Measurements from ENCODE around the gene RPL14. TPM values are rescaled to one million over a fixed set of nuclear protein-coding genes. Genes with fewer than 3 reads are reported as not detected.

RPL14 gene
- total RNA-seq, 1 experiment from 2014 or later = 624 TPM

GRCh38 chr3:40464339-40465110, 7.4 kb downstream of the RPL14 start:
- H3F3A ChIP-seq (ENCODE audit: low read length, unreplicated experiment) = peaks cover 27% of the 10 kb centered on the region
- H2AFZ ChIP-seq (ENCODE audit: low read length) = no peak overlapping the region
- H4K20me1 ChIP-seq (ENCODE audit: low read length) = peaks cover 31% of the 10 kb centered on the region
- H3K27ac ChIP-seq (ENCODE audit: low read length) = no peak overlapping the region
- no peak overlapping the region for H3K9ac ChIP-seq (ENCODE audit: low read length)
- ChIA-PET CTCF (no interaction called here), POLR2A (ENCODE audit: unreplicated experiment) (no interaction called here)
- no peak for ATAC-seq
- no peaks in the 10 kb centered on the region for H3K9me3 ChIP-seq (ENCODE audit: low read length)
- no TSS peak for BruUV-seq (replicated peaks)
- no peaks in the 10 kb centered on the region for H3K9me2 ChIP-seq (replicated peaks; ENCODE audit: low read length)
- TF ChIP-seq EZH2 (IDR thresholded peaks at IDR 0.05; ENCODE audit: low read length, unreplicated experiment) = no peak
- no peak for TF ChIP-seq EZH2phosphoT487 (IDR thresholded peaks at IDR 0.05; ENCODE audit: borderline replicate concordance, low read length)
- no peak for TF ChIP-seq CTCF (conservative IDR thresholded peaks at IDR 0.05; ENCODE audit: low read depth, low read length)
- peaks cover 43% of the 10 kb centered on the region for H3K36me3 ChIP-seq (ENCODE audit: low read depth, low read length)
- no peaks in the 10 kb centered on the region for H3K27me3 ChIP-seq (ENCODE audit: low read length)
- no peak overlapping the region for H3K4me2 ChIP-seq (ENCODE audit: low read length)
- H3K79me2 ChIP-seq (ENCODE audit: low read length) = peaks cover 16% of the 10 kb centered on the region
- DNase-seq = no peak
- intact Hi-C loops (cut with micrococcal nuclease) = no loop called here
- no peak overlapping the region for H3K4me3 ChIP-seq (ENCODE audit: low read length)
- H3K4me1 ChIP-seq (ENCODE audit: insufficient read depth, low read length) = peaks cover 8% of the 10 kb centered on the region; the same call in 1 of the 2 replicates

GRCh38 chr3:40465111-40465407, 7.9 kb downstream of the RPL14 start:
- DNase-seq (no peak), ATAC-seq (no peak)
- intact Hi-C loops (cut with micrococcal nuclease) = no loop called here
- no peak overlapping the region for H3K4me3 ChIP-seq (ENCODE audit: low read length)
- H3F3A ChIP-seq (ENCODE audit: low read length, unreplicated experiment) = peaks cover 25% of the 10 kb centered on the region
- peaks cover 12% of the 10 kb centered on the region for H3K79me2 ChIP-seq (ENCODE audit: low read length)
- no peaks in the 10 kb centered on the region for H3K9me3 ChIP-seq (ENCODE audit: low read length)
- H3K36me3 ChIP-seq (ENCODE audit: low read depth, low read length) = peaks cover 39% of the 10 kb centered on the region
- BruUV-seq (replicated peaks) = no TSS peak
- H3K9me2 ChIP-seq (replicated peaks; ENCODE audit: low read length) = no peaks in the 10 kb centered on the region
- CTCF ChIA-PET = no interaction called here
- H3K4me2 ChIP-seq (ENCODE audit: low read length) = no peak overlapping the region
- peaks cover 3% of the 10 kb centered on the region; the same call in 1 of the 2 replicates for H3K4me1 ChIP-seq (ENCODE audit: insufficient read depth, low read length)
- H2AFZ ChIP-seq (ENCODE audit: low read length) = no peak overlapping the region
- POLR2A ChIA-PET (ENCODE audit: unreplicated experiment) = no interaction called here
- H3K27me3 ChIP-seq (ENCODE audit: low read length) = no peaks in the 10 kb centered on the region
- peaks cover 26% of the 10 kb centered on the region for H4K20me1 ChIP-seq (ENCODE audit: low read length)
- no peak overlapping the region for H3K27ac ChIP-seq (ENCODE audit: low read length)
- no peak for TF ChIP-seq EZH2phosphoT487 (IDR thresholded peaks at IDR 0.05; ENCODE audit: borderline replicate concordance, low read length)
- no peak for TF ChIP-seq CTCF (conservative IDR thresholded peaks at IDR 0.05; ENCODE audit: low read depth, low read length)
- TF ChIP-seq EZH2 (IDR thresholded peaks at IDR 0.05; ENCODE audit: low read length, unreplicated experiment) = no peak
- H3K9ac ChIP-seq (ENCODE audit: low read length) = no peak overlapping the region

GRCh38 chr3:40465456-40465855, 8.3 kb downstream of the RPL14 start:
- ATAC-seq (peak; percentile 16), DNase-seq (no peak)
- H3F3A ChIP-seq (ENCODE audit: low read length, unreplicated experiment) = peaks cover 23% of the 10 kb centered on the region
- H3K27ac ChIP-seq (ENCODE audit: low read length) = no peak overlapping the region
- H3K9me2 ChIP-seq (replicated peaks; ENCODE audit: low read length) = no peaks in the 10 kb centered on the region
- no TSS peak for BruUV-seq (replicated peaks)
- POLR2A ChIA-PET (ENCODE audit: unreplicated experiment) = interaction anchor here (0.6 kb wide), 1 partner anchor 32 kb away, joined by 5 read pairs; no protein-coding TSS in a partner anchor
- no peak overlapping the region for H3K9ac ChIP-seq (ENCODE audit: low read length)
- H3K4me1 ChIP-seq (ENCODE audit: insufficient read depth, low read length) = no peaks in the 10 kb centered on the region
- no peak overlapping the region for H3K4me3 ChIP-seq (ENCODE audit: low read length)
- peaks cover 22% of the 10 kb centered on the region for H4K20me1 ChIP-seq (ENCODE audit: low read length)
- peaks cover 35% of the 10 kb centered on the region for H3K36me3 ChIP-seq (ENCODE audit: low read depth, low read length)
- H2AFZ ChIP-seq (ENCODE audit: low read length) = no peak overlapping the region
- TF ChIP-seq EZH2phosphoT487 (IDR thresholded peaks at IDR 0.05; ENCODE audit: borderline replicate concordance, low read length) = no peak
- TF ChIP-seq EZH2 (IDR thresholded peaks at IDR 0.05; ENCODE audit: low read length, unreplicated experiment) = no peak
- no peak for TF ChIP-seq CTCF (conservative IDR thresholded peaks at IDR 0.05; ENCODE audit: low read depth, low read length)
- CTCF ChIA-PET = no interaction called here
- peaks cover 8% of the 10 kb centered on the region for H3K79me2 ChIP-seq (ENCODE audit: low read length)
- no peak overlapping the region for H3K4me2 ChIP-seq (ENCODE audit: low read length)
- intact Hi-C loops (cut with micrococcal nuclease) = no loop called here
- no peaks in the 10 kb centered on the region for H3K9me3 ChIP-seq (ENCODE audit: low read length)
- H3K27me3 ChIP-seq (ENCODE audit: low read length) = no peaks in the 10 kb centered on the region

Measured in PC-3 (cell line).